ENCODE results near the gene COL2A1.

The COL2A1 gene

DNA sequence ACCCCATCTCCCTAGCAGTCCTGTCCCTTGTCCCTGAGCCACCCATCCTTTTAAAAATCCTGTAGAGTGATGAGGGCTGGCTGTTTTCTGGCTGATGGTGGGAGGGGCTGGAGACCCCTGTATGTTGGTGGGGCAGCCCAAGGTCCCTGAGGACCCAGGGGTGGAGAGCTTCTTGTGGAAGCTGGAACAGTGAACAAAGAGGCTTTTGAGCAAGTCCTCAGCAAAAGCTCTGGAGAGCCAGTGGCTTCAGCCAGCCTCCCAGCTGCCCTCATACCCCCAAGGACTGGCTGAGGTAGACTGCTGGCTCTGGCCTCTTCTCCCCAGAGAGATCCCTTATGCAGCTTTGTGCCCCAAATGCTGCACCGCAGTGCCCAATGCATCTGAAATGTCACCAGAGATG lies 29.2 kb upstream of the COL2A1 start:
- TF ChIP-seq, protein P1, sequence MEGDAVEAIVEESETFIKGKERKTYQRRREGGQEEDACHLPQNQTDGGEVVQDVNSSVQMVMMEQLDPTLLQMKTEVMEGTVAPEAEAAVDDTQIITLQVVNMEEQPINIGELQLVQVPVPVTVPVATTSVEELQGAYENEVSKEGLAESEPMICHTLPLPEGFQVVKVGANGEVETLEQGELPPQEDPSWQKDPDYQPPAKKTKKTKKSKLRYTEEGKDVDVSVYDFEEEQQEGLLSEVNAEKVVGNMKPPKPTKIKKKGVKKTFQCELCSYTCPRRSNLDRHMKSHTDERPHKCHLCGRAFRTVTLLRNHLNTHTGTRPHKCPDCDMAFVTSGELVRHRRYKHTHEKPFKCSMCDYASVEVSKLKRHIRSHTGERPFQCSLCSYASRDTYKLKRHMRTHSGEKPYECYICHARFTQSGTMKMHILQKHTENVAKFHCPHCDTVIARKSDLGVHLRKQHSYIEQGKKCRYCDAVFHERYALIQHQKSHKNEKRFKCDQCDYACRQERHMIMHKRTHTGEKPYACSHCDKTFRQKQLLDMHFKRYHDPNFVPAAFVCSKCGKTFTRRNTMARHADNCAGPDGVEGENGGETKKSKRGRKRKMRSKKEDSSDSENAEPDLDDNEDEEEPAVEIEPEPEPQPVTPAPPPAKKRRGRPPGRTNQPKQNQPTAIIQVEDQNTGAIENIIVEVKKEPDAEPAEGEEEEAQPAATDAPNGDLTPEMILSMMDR (conservative IDR thresholded peaks at IDR 0.05; ENCODE audit: low read depth, low read length), result no peak
- no peak overlapping the region for H3K4me3 ChIP-seq (IDR thresholded peaks at IDR 0.05; ENCODE audit: insufficient read depth, low read depth, low read length)
- H3K79me2 ChIP-seq (ENCODE audit: insufficient read depth, low read depth), result no peaks in the 10 kb centered on the region
- no peak overlapping the region for H2AFZ ChIP-seq (ENCODE audit: low read depth)
- H4K20me1 ChIP-seq (ENCODE audit: insufficient read depth), result no peaks in the 10 kb centered on the region
- H3K4me2 ChIP-seq, result no peak overlapping the region
- H3K36me3 ChIP-seq (ENCODE audit: insufficient read depth), result no peaks in the 10 kb centered on the region
- no peaks in the 10 kb centered on the region for H3K4me1 ChIP-seq (ENCODE audit: low read depth, poor library complexity, severe bottlenecking)
- no peak overlapping the region for H3K9ac ChIP-seq
- H3K27ac ChIP-seq, result no peak overlapping the region
- H3K27me3 ChIP-seq (ENCODE audit: insufficient read depth, low read depth), result no peaks in the 10 kb centered on the region

DNA sequence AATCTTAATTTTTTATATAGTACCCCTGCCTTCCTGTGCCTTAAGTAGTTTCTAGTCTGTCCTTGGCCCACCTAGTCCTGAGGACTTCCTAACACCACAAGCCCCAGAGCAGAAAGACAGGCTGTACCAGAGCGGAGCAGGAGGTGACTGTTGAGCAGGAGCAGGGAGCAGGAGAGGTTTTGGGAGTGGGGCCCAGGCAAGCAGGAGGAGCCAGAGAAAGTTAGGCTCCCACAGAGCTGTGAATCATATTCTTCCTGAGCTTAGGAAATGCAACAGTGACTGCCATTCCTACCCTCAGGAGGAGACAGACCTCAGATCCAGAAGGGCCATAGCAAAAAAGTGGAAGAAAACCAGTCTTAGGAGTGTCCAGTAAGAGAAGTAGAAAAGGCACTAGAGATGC lies 28.3 kb upstream of the COL2A1 start:
- Histone ChIP-seq H3K9ac (no peak overlapping the region), H2AFZ (ENCODE audit: low read depth) (no peak overlapping the region), H3K4me3 (IDR thresholded peaks at IDR 0.05; ENCODE audit: insufficient read depth, low read depth, low read length) (no peak overlapping the region), H3K79me2 (ENCODE audit: insufficient read depth, low read depth) (no peaks in the 10 kb centered on the region), H4K20me1 (ENCODE audit: insufficient read depth) (no peaks in the 10 kb centered on the region), H3K4me2 (no peak overlapping the region), H3K27ac (no peak overlapping the region), H3K36me3 (ENCODE audit: insufficient read depth) (no peaks in the 10 kb centered on the region), H3K4me1 (ENCODE audit: low read depth, poor library complexity, severe bottlenecking) (no peaks in the 10 kb centered on the region), H3K27me3 (ENCODE audit: insufficient read depth, low read depth) (no peaks in the 10 kb centered on the region)
- TF ChIP-seq, protein P1 (conservative IDR thresholded peaks at IDR 0.05; ENCODE audit: low read depth, low read length), result no peak

DNA sequence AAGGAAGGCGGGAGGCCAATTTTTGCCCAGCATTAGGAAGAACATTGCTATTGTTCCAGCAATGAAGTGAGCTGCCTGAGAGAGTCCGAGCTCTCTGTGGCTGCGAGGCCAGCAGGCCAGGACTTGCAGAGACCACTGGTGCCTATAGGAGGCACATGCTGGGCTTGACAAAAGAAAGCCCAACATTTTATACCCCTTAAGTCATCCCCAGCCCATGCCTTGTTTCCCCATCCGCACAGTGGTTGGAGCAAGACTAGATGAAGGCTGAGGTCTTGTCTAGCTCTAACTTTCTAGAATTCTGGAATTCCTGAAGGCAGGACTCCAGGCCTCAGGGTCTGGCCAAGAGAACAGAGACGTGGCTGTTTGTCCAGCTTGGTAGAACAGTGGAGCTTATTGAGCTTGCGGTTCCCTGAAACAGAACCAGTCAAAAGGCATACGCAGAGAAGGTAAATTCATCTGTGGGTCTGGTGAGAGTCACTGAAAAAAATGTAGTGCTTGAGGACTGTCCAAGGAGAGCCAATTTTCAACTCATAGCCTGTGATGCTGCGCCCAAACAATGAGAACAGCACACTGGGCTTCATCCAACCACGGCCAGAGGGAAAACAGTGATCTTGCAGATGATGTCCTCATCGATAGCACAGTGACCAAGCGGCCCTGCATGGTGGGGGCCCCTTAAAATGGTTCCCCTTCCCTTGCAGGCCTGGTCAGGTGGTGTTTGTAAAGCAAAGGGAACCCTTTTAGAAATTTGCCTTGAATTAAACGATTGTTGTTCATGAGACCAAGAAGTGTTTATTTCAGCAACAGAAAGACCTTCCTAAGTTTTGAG lies 27.1 kb upstream of the COL2A1 start:
- H3K27me3 ChIP-seq (ENCODE audit: insufficient read depth, low read depth), result no peaks in the 10 kb centered on the region
- TF ChIP-seq, protein P1 (conservative IDR thresholded peaks at IDR 0.05; ENCODE audit: low read depth, low read length), result no peak
- no peak overlapping the region for H3K4me3 ChIP-seq (IDR thresholded peaks at IDR 0.05; ENCODE audit: insufficient read depth, low read depth, low read length)
- H3K36me3 ChIP-seq (ENCODE audit: insufficient read depth), result no peaks in the 10 kb centered on the region
- H4K20me1 ChIP-seq (ENCODE audit: insufficient read depth), result no peaks in the 10 kb centered on the region
- H3K9ac ChIP-seq, result no peak overlapping the region
- H2AFZ ChIP-seq (ENCODE audit: low read depth), result no peak overlapping the region
- no peak overlapping the region for H3K27ac ChIP-seq
- H3K79me2 ChIP-seq (ENCODE audit: insufficient read depth, low read depth), result no peaks in the 10 kb centered on the region
- no peak overlapping the region for H3K4me2 ChIP-seq
- H3K4me1 ChIP-seq (ENCODE audit: low read depth, poor library complexity, severe bottlenecking), result no peaks in the 10 kb centered on the region

DNA sequence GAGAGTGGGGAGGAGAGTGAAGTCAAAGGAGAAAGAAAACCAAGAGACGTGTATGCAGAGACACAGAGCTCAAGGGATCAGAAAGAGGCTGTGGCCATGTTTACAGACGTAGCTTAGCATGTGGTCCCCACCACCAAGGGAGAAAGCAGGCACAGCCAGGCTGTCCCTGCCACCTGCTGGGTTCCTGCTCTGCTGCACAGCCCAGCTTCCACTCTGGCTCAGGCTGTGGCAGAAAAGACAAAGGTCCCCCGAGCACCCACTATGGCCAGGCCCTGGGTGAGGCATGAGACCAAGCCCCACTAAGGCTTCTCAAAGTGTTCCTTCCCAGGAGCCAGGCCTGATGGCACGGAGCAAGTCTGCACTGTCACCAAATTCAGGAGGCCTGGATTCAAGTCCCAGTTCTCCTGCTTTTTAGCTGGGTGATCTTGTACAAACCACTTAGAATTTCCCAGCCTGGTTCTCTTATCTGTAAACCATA lies 25.9 kb upstream of the COL2A1 start:
- H4K20me1 ChIP-seq (ENCODE audit: insufficient read depth), result no peaks in the 10 kb centered on the region
- TF ChIP-seq, protein P1 (conservative IDR thresholded peaks at IDR 0.05; ENCODE audit: low read depth, low read length), result no peak
- no peaks in the 10 kb centered on the region for H3K4me1 ChIP-seq (ENCODE audit: low read depth, poor library complexity, severe bottlenecking)
- H3K79me2 ChIP-seq (ENCODE audit: insufficient read depth, low read depth), result no peaks in the 10 kb centered on the region
- H3K4me2 ChIP-seq, result no peak overlapping the region
- no peak overlapping the region for H3K4me3 ChIP-seq (IDR thresholded peaks at IDR 0.05; ENCODE audit: insufficient read depth, low read depth, low read length)
- H3K27ac ChIP-seq, result no peak overlapping the region
- H3K36me3 ChIP-seq (ENCODE audit: insufficient read depth), result no peaks in the 10 kb centered on the region
- H3K9ac ChIP-seq, result no peak overlapping the region
- no peaks in the 10 kb centered on the region for H3K27me3 ChIP-seq (ENCODE audit: insufficient read depth, low read depth)
- no peak overlapping the region for H2AFZ ChIP-seq (ENCODE audit: low read depth)
